Measurements from ENCODE around the gene BACE2.

BACE2 gene

DNA sequence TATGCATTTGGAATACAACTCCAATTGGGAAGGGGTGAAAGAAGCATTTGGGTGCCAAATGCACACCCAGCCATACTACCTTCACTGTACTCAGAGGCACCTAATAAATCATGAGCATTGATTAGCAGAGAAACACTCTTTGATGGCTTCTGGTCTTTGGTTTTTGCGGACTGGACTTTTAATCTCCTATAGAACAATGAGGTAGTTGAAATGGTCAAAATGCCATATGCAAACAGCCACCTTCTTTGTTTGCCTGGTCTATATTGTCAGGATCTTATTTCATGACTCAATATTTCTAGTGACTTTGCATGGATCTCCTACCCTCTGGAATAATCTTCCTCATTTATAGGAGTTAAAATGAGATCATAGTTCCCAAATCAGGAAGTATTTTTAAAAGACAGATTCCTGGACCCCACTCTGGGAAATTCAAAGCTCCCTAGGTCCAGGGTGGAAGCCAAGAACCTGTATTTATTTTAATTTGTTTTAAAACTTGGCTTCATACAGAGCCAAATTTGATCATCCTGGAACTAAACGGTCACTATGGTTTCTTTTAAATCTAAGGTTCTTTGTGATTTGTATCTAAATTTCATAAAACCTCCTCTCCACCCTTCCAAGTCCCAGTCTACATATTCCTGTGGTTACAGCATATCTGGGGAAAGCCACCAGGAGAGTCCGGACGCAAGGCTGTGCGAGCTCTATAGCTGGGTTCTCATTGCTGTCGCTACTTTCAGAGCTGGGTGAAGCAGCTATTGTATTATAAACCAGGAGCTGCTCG, 157.4 kb downstream of the BACE2 start:
- DNase-seq, result no peak

DNA sequence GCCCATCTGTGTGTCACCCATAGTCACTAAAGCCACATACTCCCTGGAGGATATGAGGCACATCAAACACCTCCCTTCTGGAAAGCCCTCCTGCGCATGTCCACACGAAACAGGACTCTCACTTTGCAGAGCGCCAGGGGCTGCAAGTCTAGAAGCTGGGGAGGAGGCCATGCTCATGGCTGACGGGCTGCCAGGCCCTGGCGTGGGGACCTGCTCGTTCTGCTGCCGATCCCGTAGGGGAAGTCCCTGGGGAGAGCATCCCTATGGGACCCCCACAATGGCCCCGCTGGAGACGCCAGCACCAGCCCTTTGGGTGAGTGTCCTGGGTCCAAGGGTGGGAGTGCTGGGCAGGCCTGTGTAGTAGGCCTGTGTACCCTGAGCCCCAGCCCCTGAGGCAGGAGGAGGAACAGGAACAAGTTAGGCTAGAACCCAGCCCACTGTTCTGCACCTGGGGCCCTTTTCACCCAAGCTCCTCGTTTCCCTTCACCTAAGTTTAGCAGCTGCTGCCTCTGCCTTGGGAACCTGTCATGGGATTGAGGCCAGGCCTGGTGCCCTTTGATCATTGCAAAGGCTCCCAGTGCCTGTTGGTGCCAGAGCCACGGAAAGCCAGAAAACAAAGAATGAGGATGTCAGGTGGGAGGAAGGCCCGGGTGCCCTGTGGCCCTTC, 158.6 kb downstream of the BACE2 start:
- DNase-seq, result no peak

DNA sequence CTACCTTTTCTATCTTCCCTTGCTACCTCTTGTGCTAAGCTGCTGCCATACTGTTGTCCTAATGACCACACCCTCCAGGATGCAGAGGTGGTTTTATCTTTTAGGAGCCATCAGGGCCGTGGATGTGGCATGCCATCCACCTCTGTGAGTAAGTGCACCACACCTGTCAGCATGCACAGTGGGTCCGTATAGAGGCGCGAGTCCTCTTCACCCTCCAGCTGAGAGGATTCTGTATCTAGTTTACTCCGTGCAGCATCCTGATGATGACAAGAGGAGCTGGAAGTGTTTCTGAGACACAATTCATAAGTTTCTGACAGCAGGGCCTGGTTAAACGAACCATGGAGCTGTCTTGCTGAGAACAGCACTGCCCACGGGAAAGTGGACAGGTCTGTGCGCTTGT, 159.8 kb downstream of the BACE2 start:
- no peak for DNase-seq

DNA sequence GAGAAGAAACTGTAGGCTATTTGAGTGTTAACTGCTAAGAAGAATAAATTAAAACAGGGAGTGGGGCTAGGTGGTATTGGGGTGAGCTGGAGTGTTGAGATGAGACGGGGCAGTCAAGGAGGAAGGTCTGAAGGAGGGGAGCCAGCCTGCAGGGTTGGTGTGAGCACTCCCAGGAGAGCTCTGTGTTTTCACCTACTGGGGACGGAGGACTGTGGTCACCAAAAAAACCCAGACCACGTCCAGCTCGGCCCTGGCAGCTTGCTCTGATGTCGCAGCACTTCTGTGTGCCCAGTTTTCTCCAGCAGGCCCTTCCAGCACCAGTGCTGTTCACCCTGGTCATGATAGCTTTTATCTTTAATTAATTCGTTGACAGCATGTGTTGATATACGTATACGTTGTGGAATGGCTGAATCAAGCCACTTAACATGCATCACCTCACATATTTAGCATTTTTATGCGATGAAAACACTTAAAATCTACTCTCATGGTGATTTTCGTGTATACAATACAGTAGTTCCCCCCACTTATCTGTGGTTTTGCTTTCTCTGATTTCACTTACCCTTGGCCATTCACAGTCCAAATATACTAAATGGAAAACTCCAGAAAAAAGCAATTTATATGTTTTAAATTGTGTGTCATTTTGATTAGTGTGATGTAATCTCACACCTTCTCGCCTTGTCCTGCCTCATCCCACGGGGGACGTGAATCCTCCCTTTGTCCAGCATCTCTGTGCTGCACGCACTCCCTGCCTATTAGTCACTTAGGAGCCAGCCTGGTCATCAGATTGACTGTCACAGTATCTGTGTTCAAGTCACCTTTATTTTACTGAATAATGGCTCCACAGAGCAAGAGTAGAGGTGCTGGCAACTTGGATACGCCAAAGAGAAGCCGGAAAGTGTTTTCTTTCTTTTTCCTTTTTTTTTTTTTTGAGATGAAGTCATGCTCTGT, 161.0 kb downstream of the BACE2 start:
- no peak for DNase-seq
